H1 (cell line): Measurements from ENCODE around the gene APH1B. TPM values are rescaled to one million over a fixed set of nuclear protein-coding genes. Genes with fewer than 3 reads are reported as not detected.

Experiments used
- CTCF ChIA-PET: fragments of 300-600 bp; sonication (Branson Sonifier 250); formaldehyde crosslinking; loops from one replicate; lab custom pipeline; 2021; ENCODE audit not compliant: partially characterized antibody; lab: Charles Lee
- POLR2A ChIA-PET: fragments of 300-600 bp; sonication (Branson Sonifier 250); formaldehyde crosslinking; loops from one replicate; lab custom pipeline; 2021; ENCODE audit warnings: inconsistent platforms; ENCODE audit not compliant: partially characterized antibody; lab: Charles Lee
- DNase-seq, 2 experiments: peaks; one replicate each; pipeline versions ENCODE4 v3.0.0 to v3.0.0-alpha.2; 2010 to 2022; ENCODE audit warnings: low spot score in 2 of 2, low read depth in 1 of 2, mixed read lengths in 1 of 2
- FAIRE-seq: peaks from 2 replicates; lab custom pipeline; 2011; peaks lifted over from hg19 to GRCh38; lab: Jason Lieb, UNC
- H2AFZ ChIP-seq: 2 replicates; pipeline ENCODE4 v1.8.1; 2012; ENCODE audit warnings: low read length, inconsistent platforms
- H2AK5ac ChIP-seq: 2 replicates; pipeline ENCODE4 v1.6.1; 2013; ENCODE audit warnings: low read depth, low read length
- H2BK120ac ChIP-seq: replicated peaks from 2 replicates; pipeline ENCODE3; 2013; ENCODE audit warnings: low read depth, low read length, inconsistent platforms
- H2BK12ac ChIP-seq: 2 replicates; pipeline ENCODE4 v1.6.1; 2013; ENCODE audit warnings: low read depth, low read length
- H2BK15ac ChIP-seq: 2 replicates; pipeline ENCODE4 v1.6.1; 2013; ENCODE audit warnings: low read length
- H2BK20ac ChIP-seq: 2 replicates; pipeline ENCODE4 v1.6.1; 2013; ENCODE audit warnings: low read length
- H2BK5ac ChIP-seq: 2 replicates; pipeline ENCODE4 v1.6.1; 2013; ENCODE audit warnings: low read depth, low read length
- H3K14ac ChIP-seq: 2 replicates; pipeline ENCODE4 v1.6.1; 2013; ENCODE audit warnings: inconsistent platforms; ENCODE audit not compliant: insufficient read length
- H3K18ac ChIP-seq: 2 replicates; pipeline ENCODE4 v1.6.1; 2013; ENCODE audit warnings: low read length; ENCODE audit errors: extremely low read depth
- H3K23ac ChIP-seq: 2 replicates; pipeline ENCODE4 v1.6.1; 2013; ENCODE audit warnings: inconsistent platforms; ENCODE audit not compliant: insufficient read length
- H3K23me2 ChIP-seq: 2 replicates; pipeline ENCODE4 v1.6.1; 2013; ENCODE audit warnings: low read depth, low read length
- H3K27ac ChIP-seq: 2 replicates; pipeline ENCODE4 v1.6.1; 2011; ENCODE audit warnings: low read depth, low read length, inconsistent platforms
- H3K27me3 ChIP-seq, 4 experiments: replicated peaks in 1 of 4; 1 replicate in 1 of 4; 2 replicates in 3 of 4; pipeline versions ENCODE4 v1.6.1 to v1.8.1; 2011 to 2013; ENCODE audit warnings: low read length in 3 of 4, mild to moderate bottlenecking in 3 of 4, inconsistent platforms in 2 of 4, mixed read lengths in 2 of 4, moderate library complexity in 1 of 4; ENCODE audit not compliant: control insufficient read depth in 3 of 4, insufficient read depth in 3 of 4; ENCODE audit errors: extremely low read depth in 1 of 4
- H3K36me3 ChIP-seq, 4 experiments: 2 replicates each; pipeline versions ENCODE4 v1.6.1 to v1.8.1; 2011 to 2013; ENCODE audit warnings: mild to moderate bottlenecking in 4 of 4, low read length in 3 of 4, moderate library complexity in 2 of 4, control low read depth in 1 of 4, inconsistent platforms in 1 of 4; ENCODE audit not compliant: insufficient read depth in 4 of 4, control insufficient read depth in 2 of 4
- H3K4ac ChIP-seq: replicated peaks from 2 replicates; pipeline ENCODE3; 2013; ENCODE audit warnings: low read length, low read depth, mixed read lengths, inconsistent platforms; ENCODE audit not compliant: insufficient read length
- H3K4me1 ChIP-seq, 4 experiments: replicated peaks in 1 of 4; 1 replicate in 1 of 4; 2 replicates in 3 of 4; pipeline versions ENCODE4 v1.6.1 to v1.8.1; 2011 to 2013; ENCODE audit warnings: low read length in 3 of 4, inconsistent platforms in 2 of 4, mixed read lengths in 1 of 4; ENCODE audit not compliant: insufficient read depth in 4 of 4, control insufficient read depth in 3 of 4
- H3K4me2 ChIP-seq, 2 experiments: 2 replicates each; pipeline versions ENCODE4 v1.6.1 to v1.8.1; 2011 to 2013; ENCODE audit warnings: low read depth in 2 of 2, low read length in 2 of 2, control low read depth in 1 of 2, inconsistent platforms in 1 of 2, mild to moderate bottlenecking in 1 of 2; ENCODE audit not compliant: insufficient read depth in 1 of 2
- H3K4me3 ChIP-seq, 4 experiments: fragments of 200-600, 300-600 bp in 1 of 4; sonication (generic), shearing (Covaris generic), sonication (Bioruptor Twin) in 1 of 4; 2 replicates each; pipeline versions ENCODE4 v1.5.1 to v1.8.1; 2011 to 2016; ENCODE audit warnings: low read length in 4 of 4, low read depth in 3 of 4, control low read depth in 2 of 4, inconsistent platforms in 2 of 4, mild to moderate bottlenecking in 2 of 4, mixed read lengths in 1 of 4, moderate library complexity in 1 of 4; ENCODE audit not compliant: insufficient read depth in 2 of 4; ENCODE audit errors: extremely low read depth in 1 of 4
- H3K56ac ChIP-seq: replicated peaks from 2 replicates; pipeline ENCODE3; 2013; ENCODE audit warnings: low read depth, mild to moderate bottlenecking, mixed read lengths, low read length, inconsistent platforms; ENCODE audit not compliant: insufficient read length
- H3K79me1 ChIP-seq: 2 replicates; pipeline ENCODE4 v1.6.1; 2013; ENCODE audit warnings: low read depth, low read length, control low read depth
- H3K79me2 ChIP-seq, 2 experiments: 2 replicates each; pipeline versions ENCODE4 v1.6.1 to v1.8.1; 2012 to 2013; ENCODE audit warnings: low read length in 2 of 2, mild to moderate bottlenecking in 2 of 2, inconsistent platforms in 1 of 2; ENCODE audit not compliant: insufficient read depth in 2 of 2, control insufficient read depth in 1 of 2
- H3K9ac ChIP-seq, 4 experiments: replicated peaks in 1 of 4; 1 replicate in 1 of 4; 2 replicates in 3 of 4; pipeline versions ENCODE4 v1.6.1 to v1.8.1; 2011 to 2013; ENCODE audit warnings: low read depth in 3 of 4, low read length in 3 of 4, control low read depth in 2 of 4, mild to moderate bottlenecking in 2 of 4, moderate library complexity in 2 of 4, inconsistent platforms in 1 of 4; ENCODE audit errors: extremely low read depth in 1 of 4
- H3K9me3 ChIP-seq, 2 experiments: 2 replicates each; pipeline versions ENCODE4 v1.6.1 to v1.8.1; 2012 to 2013; ENCODE audit warnings: mild to moderate bottlenecking in 2 of 2, moderate library complexity in 2 of 2, control low read depth in 1 of 2, inconsistent platforms in 1 of 2, low read depth in 1 of 2, low read length in 1 of 2, mixed read lengths in 1 of 2; ENCODE audit not compliant: insufficient read depth in 2 of 2
- H4K20me1 ChIP-seq, 2 experiments: replicated peaks in 1 of 2; 2 replicates each; pipeline versions ENCODE3 to v1.8.1; 2011 to 2013; ENCODE audit warnings: inconsistent platforms in 2 of 2, low read length in 2 of 2, mild to moderate bottlenecking in 1 of 2; ENCODE audit not compliant: insufficient read depth in 2 of 2, control insufficient read depth in 1 of 2
- H4K5ac ChIP-seq: 2 replicates; pipeline ENCODE4 v1.6.1; 2013; ENCODE audit warnings: low read length, low read depth, mixed read lengths, inconsistent platforms; ENCODE audit not compliant: insufficient read length
- H4K8ac ChIP-seq: 2 replicates; pipeline ENCODE4 v1.8.0; 2013; ENCODE audit warnings: mild to moderate bottlenecking, moderate library complexity, low read length, inconsistent platforms; ENCODE audit not compliant: insufficient read depth; ENCODE audit errors: extremely low read depth
- H4K91ac ChIP-seq: replicated peaks from 2 replicates; pipeline ENCODE3; 2013; ENCODE audit warnings: low read length, mixed read lengths, inconsistent platforms; ENCODE audit not compliant: insufficient read length
- CHD1 ChIP-seq: IDR thresholded peaks from 2 replicates; pipeline ENCODE4 v1.6.1; 2012; ENCODE audit warnings: low read depth, low read length, improper control_type of control experiment
- SUZ12 ChIP-seq: fragments of 200-600 bp; sonication (generic); IDR thresholded peaks from 2 replicates; pipeline ENCODE4 v1.6.1; 2012; ENCODE audit warnings: mild to moderate bottlenecking, inconsistent platforms, low read length, moderate library complexity, mixed read lengths
- WGBS, 2 experiments: shearing (Covaris generic) in 1 of 2; methylation state at CpG; one replicate each; pipeline versions ENCODE4 v1.1.6 to v1.1.7; 2013 to 2015; ENCODE audit warnings: low lambda C conversion rate in 2 of 2, mixed read lengths in 2 of 2, inconsistent platforms in 1 of 2, low coverage in 1 of 2, missing lambda C conversion rate in 1 of 2; ENCODE audit not compliant: insufficient replicate concordance in 2 of 2, insufficient coverage in 1 of 2, insufficient read length in 1 of 2; ENCODE audit errors: extremely low coverage in 1 of 2, missing lambda C conversion rate in 1 of 2; 5-methylcytosine and 5-hydroxymethylcytosine counted together
- polyA plus RNA-seq, 7 experiments: library from polyadenylated mRNA; depleted of rRNA in 3 of 7; stranded (reverse) in 5 of 7; unstranded in 2 of 7; fragments of >200 nt in 5 of 7; fragments of 200-250 nt in 2 of 7; gene quantifications; 1 replicate in 5 of 7; 2 replicates in 1 of 7; 4 replicates in 1 of 7; pipeline versions ENCODE4 v1.2.1 to v1.2.3, GENCODE V29; 2011 to 2013; ENCODE audit warnings: missing spikeins in 2 of 7, mixed read lengths in 2 of 7
- total RNA-seq: library from RNA; stranded (reverse); fragmentation: NEBNext Ultra II Directional; extraction: Animal tissue kit (Norgen Biotek cat#: 25700); gene quantifications from 2 replicates; pipeline ENCODE4 v1.2.1, GENCODE V29; 2021

APH1B gene
- total and polyA plus RNA-seq, 2 of the 8 experiments (the other 6 are each of a cell fraction or from before 2014, with no cell fraction given), result 11.5 to 22.9 TPM

GRCh38 chr15:63324770-63325169 is 47.4 kb downstream of the APH1B start:
- FAIRE-seq (no peak), DNase-seq (no peak)
- no peak overlapping the region for H4K91ac ChIP-seq
- no peak overlapping the region for H2BK120ac ChIP-seq
- no peak overlapping the region for H2BK20ac ChIP-seq
- WGBS, 2 experiments, result 91% methylated on average over 7 of the region's 7 CpGs; no CpG with 5 or more reads in 1 of the 2 experiments
- no peak overlapping the region for H3K4me2 ChIP-seq
- no peak overlapping the region for H3K14ac ChIP-seq
- no peak overlapping the region for H2AK5ac ChIP-seq
- CTCF ChIA-PET, result interaction anchor here (0.8 kb wide), 1 partner anchor 18 kb away, joined by 4 read pairs; no protein-coding TSS in a partner anchor
- no peaks in the 10 kb centered on the region for H3K23me2 ChIP-seq
- no peaks in the 10 kb centered on the region for H3K36me3 ChIP-seq
- H3K23ac ChIP-seq, result no peak overlapping the region
- H3K56ac ChIP-seq, result no peak overlapping the region
- no peak overlapping the region for H3K4me3 ChIP-seq
- no peaks in the 10 kb centered on the region for H3K9me3 ChIP-seq
- no peak overlapping the region for H4K8ac ChIP-seq
- no peak overlapping the region for H3K9ac ChIP-seq
- TF ChIP-seq CHD1 (no peak), SUZ12 (no peak)
- TF ChIP-seq, all 59 proteins: peak for 0
- H3K27ac ChIP-seq, result no peak overlapping the region
- H3K27me3 ChIP-seq, result no peaks in the 10 kb centered on the region
- POLR2A ChIA-PET, result no interaction called here
- H2BK5ac ChIP-seq, result no peak overlapping the region
- H2BK12ac ChIP-seq, result no peak overlapping the region
- no peaks in the 10 kb centered on the region for H4K20me1 ChIP-seq
- H3K4me1 ChIP-seq, result peaks cover 0 to 7% (median under 1%) of the 10 kb centered on the region in 4 experiments; a peak in 4 of 7 replicates
- no peak overlapping the region for H2BK15ac ChIP-seq
- no peak overlapping the region for H3K4ac ChIP-seq
- no peak overlapping the region for H4K5ac ChIP-seq
- H3K18ac ChIP-seq, result no peak overlapping the region
- H3K79me1 ChIP-seq, result no peaks in the 10 kb centered on the region
- no peak overlapping the region for H2AFZ ChIP-seq
- H3K79me2 ChIP-seq, result no peaks in the 10 kb centered on the region
